HG03139 (cell line): ENCODE measurements around the gene SYNDIG1.

Experiments used
- ATAC-seq: cut with Tn5 transposase; IDR thresholded peaks from one replicate; pipeline ENCODE4 v1.9.1; 2021; ENCODE audit not compliant: unreplicated experiment

The SYNDIG1 gene

DNA sequence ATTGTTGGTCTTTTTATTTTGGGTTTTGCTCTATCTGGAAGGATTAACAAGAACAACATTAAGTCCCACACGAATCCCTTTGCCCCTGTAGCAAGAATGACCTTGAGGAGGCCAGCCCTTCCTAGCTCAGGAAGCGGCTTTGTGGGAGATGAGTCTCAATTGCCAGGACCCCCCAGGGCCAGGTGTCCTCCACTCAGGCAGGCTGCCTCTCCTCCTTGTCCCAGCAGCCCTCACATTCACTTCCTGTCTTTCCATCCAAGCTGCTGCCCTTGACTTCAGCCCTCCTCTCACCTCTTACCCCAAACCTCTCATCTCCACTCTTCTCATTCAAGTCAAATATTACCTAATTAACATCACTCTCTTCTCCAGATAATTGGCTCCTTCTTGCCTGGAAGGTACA lies 22.6 kb upstream of the SYNDIG1 start:
- no peak for ATAC-seq

DNA sequence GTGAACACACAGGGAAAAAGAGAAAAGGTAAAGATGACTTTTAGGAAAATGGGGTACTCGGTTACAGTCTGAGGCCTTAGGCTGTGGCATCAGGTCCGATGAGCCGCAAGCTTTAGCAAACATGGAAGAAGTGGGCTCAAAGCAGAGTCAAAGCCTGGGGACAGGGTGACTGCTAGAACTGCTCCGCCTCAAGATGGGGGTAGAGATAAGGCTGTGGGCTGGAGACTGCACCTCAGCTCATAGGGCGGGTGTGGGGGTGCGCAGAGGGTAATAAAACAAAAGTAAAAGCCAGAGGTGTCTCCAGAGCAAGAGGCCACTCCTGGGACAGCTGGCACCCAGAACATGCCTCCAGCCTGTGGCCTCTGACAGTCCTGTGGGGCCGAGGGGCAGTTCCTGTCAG lies 21.3 kb upstream of the SYNDIG1 start:
- no peak for ATAC-seq

DNA sequence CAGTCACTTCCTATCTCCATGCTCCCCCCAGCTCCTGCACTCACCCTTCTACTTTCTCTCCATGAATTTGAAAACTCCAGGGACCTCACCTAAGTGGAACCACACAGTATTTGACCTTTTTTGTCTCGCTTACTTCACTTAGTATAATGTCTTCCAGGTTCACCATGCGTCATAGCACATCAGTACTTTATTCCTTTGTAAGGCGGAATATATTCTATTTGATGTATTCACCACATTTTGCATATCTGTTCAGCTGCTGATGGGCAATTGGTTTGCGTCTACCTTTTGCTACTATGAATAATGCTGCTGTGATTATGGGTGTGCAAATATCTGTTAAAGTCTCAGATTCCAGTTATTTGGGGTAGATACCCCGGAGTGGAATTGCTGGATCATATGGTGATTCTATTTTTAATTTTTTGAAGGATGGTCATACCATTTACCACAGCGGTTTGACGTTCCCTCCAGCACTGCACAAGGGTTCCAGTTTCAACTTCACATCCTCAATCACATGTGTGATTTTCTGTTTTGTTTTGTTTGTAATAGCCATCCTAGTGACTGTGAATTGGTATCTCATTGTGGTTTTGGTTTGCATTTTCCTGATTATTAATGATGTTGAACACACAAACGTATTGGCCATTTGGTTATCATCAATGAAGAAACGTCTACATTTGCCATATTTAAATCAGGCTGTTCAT lies 20.3 kb upstream of the SYNDIG1 start:
- no peak for ATAC-seq

DNA sequence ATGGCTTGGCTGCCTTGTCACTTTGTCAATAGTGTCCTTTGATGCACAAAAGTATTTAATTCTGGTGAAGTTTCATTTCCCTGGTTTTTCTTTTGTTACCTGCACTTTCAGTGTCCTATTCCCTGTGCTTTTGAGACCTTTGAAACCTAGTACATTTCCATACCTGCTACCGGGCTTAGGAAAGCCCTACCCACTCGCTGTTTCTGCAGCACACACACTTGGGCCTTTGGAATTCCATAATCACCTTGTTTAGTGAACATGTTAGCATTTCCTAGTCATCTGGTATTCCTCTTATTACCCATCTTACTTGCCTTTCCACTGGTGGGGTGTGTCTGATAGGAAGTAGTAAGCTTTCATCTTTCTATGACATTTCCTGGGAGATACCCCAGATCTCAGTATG lies 19.3 kb upstream of the SYNDIG1 start:
- ATAC-seq: no peak

DNA sequence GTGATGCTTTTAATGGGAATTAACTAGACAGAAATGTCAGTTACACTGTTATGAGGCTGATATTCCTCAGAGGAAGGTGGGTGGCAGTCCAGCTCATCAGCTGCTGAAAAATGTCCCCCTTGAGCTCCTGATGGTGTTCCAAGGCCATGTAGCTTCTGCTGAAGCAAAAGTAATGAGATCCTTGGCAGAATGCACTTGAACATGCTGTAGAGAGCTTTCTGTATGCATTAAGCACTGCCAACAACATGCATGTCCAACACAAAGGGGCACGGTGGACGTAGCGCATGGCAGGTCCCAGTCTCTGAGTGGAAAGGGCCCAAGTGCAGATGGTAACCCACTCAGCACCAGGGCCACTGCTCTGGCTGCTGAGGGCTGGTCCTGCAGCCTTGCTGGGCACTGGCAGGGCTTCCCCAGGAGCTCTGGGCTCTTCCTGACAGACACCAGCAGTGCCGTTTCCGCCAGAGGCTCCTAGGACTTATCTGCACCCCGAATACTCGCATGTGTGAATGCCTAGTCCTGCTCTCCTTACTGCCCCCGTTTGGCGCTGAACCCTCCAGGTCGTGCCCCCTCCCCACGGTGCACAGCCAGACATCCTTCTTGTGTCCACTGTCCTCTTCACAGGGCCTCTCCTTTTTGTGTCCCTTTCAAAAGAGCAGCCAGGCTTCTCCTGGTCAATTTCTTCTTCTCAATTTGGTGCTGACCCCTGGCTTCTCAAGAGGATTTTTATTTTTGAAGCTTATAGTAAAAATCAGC lies 18.6 kb upstream of the SYNDIG1 start:
- ATAC-seq: no peak

DNA sequence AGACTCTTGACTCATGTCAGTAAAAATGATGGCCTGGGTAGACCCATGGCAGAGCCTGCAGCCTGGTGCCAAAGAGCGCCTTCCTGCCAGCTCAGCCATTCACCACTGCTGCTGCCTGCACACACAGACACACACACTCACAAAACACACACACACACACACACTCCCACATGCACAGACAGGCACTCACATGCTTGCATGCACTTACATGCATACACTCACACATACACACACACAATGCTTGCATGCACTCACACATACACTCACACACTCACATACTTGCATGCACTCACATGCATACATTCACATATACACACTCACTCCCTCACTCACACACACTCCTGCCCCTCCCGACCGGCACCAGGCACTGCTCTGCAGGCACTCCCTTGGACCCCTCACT lies 18.0 kb upstream of the SYNDIG1 start:
- ATAC-seq: no peak

DNA sequence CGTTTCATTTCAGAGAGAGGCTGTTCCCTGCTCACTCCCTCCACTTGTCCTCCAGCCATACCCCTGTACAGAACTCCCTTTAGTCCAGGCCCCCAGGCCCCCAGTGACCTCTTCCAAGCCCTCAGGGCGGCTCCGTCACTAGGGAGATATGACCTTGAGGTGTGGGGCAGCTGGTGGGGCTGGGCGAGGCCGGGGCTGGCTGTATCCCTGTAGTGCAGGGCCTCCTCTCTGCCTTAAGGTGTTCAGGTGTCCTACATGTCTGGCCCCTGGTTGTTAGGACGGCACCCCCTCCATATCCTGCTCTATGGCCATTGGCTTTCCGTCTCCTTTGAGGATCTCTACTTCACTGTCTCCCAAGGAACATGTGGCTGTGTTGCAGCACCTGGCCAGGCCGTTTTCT lies 17.4 kb upstream of the SYNDIG1 start:
- no peak for ATAC-seq

DNA sequence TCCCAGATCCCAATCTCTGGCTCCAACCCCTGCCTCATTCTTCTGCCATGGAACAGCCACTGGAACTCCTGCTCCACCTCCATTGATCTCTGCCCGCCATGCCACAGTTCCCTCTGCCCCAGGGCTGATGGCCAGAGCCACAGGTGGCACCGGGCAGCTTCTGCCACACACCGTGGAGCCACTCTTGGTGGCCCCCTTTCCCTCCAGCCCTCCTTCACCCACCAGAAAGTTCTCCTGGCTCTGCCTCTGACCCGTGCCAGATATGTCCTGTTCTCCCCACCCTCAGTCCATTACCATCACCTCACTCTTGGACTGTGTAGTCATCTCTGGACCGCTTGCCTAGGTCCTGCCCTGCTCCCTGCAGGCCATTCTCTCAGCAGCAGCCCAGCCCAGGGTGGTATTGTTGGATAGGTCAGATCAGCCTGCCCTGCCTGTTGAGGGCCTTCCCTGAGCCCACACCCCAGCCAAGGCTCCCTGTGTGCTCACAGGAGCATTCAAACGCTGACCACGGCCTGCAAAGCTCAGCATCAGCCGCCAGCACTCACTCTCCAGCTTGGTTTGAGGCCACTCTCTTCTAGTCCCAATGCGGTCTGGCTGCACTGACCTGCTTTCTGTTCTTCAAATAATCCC lies 16.8 kb upstream of the SYNDIG1 start:
- no peak for ATAC-seq

DNA sequence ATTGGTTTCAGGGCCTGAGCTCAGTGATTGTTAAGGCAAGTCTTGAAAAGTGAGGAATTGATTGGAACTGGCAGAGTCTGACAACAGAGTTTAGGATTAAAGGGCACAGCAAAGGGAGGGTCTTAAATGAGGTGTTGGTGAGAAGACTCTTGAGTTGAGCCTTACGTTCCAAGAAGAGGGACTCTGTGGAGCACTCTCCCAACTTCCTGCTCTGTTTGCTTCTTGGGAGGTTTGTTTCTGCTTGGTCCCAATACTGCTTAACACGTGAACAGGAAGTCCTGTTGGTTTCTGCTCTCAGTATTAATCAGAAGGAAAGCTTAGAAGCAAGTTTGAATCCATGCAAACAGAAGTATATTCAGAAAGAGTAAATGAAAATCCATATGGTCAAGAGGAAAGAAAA lies 15.6 kb upstream of the SYNDIG1 start:
- no peak for ATAC-seq

DNA sequence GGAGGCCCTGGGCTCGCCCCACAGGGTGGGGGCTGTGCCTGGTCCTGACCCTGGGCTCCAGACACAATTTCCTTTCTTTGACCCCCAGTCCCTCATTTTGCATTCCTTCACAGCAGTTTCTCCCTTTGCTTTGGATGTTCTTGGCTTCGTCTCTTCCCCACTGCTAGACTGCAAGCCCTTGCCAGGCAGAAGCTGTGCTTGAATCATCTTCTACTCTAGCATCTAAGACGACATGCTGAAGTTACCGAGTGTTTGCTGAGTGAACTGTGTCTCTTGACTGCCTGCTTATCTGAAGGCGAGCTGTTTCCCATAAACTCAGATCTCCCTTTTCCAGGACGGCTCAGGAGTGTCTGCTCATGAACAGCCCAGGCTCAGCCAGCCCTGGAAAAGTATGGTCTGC lies 14.3 kb upstream of the SYNDIG1 start:
- no peak for ATAC-seq

DNA sequence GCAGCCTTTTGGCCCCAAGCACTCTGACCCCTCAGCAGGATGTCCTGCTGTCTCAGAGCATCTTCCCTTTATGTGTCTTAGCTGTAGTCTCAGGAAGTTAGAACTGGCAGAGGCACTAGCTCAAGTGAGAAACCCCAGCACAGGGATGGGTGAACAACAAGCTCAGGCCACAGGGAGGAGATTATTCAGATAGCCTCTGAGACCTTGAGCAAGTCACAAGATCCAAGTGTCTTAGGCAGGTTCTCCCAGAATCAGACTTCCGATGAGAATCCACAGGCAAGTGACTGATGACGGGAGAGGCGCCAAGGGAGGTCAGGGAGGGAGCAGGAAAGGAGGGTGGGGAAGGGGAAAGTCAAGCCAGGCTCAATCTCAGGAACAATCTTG lies 13.0 kb upstream of the SYNDIG1 start:
- ATAC-seq: no peak

DNA sequence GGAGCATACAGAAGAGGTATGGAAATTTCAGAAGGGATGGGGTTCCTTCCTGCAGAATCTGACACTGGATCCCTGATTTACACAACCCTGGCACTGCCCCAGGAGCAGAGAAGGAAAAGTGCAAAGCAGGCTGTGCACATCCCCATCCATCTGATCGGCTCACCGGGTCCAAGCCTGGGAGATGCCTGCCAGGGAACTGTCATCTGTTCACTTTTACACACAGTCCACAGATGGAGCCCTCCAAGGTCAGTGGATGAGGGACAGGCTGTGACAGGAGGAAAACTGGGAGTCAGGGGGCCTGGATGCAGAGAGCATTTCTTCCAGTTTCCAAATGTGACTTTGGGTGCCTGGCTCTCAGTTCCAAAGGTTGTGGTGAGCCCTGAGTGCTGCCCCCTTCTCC lies 11.0 kb upstream of the SYNDIG1 start:
- ATAC-seq: no peak

DNA sequence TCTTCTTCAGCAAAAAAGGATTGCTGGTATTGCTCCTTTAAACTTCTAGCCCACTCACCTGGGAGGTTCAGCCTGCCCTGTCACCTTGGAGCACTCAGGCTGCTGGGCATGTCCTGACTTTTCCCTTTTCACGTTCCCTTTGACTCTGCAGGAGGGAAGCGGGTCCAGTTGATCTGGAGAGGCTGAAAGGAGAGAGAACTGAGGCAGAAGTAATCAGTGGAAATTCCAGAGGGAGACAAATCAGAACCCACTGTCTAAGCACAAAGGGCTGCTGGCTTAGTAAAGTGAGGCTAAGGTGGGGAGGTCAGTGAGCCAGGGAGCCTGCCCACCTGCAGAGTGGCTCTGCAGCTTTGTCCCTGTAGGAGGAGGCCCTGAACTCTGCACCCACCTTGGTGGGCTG lies 9.7 kb upstream of the SYNDIG1 start:
- ATAC-seq: no peak

DNA sequence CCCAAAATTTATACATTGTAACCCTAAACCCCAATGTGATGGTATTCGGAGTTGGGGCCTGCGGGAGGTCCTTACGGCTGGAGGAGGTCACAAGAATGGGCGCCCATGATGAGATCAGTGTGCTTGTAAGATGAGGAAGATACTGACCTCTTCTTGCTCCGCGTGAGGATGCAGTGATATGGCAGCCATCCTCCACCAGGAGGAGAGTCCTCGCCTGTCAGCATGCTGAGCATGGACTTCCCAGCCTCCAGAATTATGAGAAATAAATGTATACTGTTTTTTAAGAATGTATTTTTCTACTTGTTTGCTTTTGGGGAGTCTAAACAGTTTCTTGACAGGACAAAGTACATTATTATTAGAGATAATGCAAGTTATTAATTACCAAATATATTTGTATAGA lies 8.7 kb upstream of the SYNDIG1 start:
- no peak for ATAC-seq

DNA sequence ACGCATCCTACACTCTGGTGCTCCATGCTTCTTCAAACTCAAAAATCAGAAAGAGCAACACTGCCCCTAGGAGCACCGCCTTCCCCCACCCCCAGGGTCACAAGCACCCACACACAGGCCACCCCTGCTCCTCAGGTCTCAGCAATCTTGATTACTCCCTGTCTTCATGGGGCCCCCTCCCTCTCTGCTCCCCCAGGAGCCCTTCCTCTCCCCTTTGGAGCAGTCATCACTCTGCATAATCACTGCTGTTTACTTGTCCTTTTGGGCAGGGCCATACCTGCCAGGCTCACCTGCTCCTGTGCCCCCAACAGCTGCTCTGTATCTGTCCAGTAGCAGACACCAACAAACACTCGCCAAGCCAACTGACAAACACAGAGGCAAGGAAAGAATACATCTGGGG lies 7.6 kb upstream of the SYNDIG1 start:
- no peak for ATAC-seq

DNA sequence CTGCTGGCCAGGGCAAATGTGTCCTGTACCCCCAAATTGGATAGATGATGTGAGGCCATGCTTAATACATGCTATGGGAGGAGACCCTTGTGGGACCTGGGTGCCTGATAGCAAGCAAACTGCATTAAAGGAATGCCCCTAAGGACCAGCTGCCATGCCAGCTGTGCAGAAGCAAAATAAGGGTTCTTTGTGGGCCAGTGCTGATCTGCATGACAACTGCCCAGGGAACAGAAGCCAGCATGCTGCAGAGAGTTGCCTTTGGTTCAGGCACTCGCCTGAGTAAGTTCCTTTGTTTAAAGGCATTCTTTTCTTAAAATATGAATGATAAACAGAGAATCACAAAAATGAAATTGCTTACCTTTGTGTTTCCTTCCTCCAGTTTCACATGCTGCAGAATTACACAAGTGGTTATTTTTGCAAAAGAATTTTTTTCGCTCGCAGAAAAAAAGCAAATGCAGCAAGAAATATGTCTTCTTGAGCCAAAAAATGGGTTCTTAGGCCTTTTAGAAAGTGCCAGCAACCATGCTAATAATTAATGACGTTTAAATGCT lies 6.9 kb upstream of the SYNDIG1 start:
- no peak for ATAC-seq

DNA sequence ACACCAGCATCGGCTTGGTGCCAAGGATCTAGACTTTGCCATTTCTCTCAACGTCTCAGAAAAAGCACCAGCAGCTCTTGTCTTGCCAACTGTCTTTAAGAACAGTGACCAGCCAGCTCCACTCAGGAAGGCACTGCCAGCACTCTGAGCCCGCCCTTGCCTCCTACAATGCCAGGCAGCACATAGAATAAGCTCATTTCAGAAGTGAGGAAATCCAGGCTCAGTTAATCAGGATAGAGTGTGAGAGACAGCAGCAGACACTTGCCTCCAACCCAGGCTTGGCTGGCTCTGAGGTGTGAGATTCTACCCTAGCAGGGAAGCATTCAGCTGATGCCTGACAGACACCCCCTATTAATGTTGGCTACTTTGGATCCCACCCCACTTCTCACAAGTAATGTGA lies 4.3 kb upstream of the SYNDIG1 start:
- ATAC-seq: no peak

DNA sequence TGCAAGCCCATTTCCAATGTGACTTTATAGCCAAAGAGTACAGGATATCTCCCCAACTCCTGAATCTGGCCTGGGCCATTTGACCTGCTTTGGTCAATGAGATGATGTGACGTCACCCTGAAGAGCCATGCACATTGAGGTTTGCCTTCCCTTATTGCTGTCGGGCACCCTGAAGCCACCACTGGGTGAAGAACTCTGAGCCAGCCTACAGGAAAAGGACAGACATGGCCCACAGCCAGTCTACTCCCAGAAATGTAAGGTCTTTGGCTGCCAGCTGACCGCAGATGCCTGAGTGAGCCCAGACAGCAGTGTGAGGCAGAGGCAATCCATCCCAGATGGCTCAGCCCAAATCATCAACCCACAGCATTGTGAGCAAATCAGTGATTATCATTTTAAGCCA lies 3.7 kb upstream of the SYNDIG1 start:
- no peak for ATAC-seq

DNA sequence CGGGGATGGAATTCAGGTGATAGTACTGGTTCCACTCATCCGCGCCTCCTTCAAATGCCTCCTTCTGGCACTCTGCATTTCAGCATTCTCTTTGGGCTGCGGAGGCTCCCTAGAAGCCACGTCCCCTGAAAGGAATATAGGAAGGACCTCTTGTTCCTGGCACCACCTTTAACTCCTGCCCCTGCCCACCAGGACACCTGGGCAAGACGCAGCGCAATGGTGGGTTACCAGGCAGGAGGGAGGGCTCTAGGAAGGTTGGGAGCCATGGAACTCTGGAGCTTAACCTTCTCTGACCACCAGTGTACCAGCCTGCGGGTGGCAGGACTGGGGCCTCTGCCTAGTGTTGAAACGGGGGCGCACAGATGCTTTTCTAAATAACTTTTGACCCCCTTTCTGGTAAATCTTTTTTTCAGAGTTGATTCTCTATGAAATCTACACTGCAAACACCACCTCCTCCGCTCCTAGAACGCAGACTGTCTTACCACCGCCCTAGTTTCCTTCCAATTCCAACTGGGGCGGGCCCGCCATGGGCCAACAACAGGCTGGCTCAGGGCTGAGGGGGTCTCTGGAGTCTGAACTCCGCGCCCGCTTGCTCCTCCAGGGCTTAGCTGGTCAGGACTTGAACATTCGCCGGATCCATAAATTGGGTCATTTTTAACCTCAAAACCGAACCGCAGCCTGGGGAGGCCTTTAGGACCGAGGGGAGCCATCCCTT lies 871 bp upstream of the SYNDIG1 start:
- ATAC-seq: no peak

DNA sequence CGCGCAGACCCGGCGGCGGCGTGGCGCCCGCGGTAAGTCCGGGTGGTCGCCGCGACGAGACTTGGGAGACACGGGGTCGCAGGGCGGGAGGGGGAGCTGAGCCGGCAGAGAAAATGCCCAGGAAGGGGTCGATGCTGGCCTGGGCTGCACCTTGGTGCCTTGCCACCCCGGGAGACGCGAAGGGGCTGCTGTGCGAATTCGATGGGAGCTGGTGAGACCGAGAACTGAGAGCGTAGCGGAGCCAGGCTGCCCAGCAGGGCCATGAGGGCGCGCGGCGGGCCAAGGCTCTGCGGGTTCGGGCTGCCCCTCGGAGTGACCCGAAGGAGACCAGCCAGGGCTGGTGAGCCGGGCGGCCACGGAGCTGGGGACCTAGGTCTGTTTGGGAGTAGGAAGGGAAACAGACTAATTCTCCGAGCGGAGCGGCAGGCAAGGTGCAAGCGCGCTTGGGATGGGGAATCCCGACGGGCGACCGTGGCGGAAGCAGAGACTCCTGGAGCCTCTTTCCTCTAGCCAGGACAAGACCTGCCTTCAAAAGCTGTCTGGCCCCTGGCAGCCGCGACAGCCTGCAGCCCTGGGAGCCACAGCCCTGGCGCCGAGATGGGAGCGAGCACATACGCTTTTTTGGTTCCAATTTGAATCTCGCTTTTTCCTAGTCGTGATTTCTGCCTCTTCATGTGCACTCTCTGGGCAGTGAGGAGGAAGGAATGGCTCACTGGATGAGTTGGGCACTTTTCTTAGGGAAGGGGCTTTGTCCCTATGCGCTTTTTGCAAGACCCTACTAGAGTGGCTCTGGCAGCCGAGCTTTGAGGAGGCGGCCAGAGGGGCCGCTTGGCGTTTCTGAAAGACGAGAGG lies 691 bp downstream of the SYNDIG1 start:
- ATAC-seq: no peak
